SK-N-SH (cell line): ENCODE measurements around the gene CDH13.

Experiments
- CTCF ChIP-seq: fragments of 200-600 bp; sonication (generic); IDR thresholded peaks from 2 replicates; pipeline ENCODE4 v1.6.1; 2017; ENCODE audit warnings: antibody characterized with exemption, mild to moderate bottlenecking, moderate library complexity
- POLR2AphosphoS5 ChIP-seq: IDR thresholded peaks from 2 replicates; pipeline ENCODE4 v1.6.1; 2012; ENCODE audit warnings: low read depth, low read length
- TEAD4 ChIP-seq: IDR thresholded peaks from 2 replicates; pipeline ENCODE4 v1.4.0; 2012; ENCODE audit warnings: mild to moderate bottlenecking, borderline replicate concordance; ENCODE audit not compliant: insufficient read depth

GRCh38 chr16:83138512-83138911 lies 511.7 kb downstream of the CDH13 start:
- TF ChIP-seq CTCF (no peak), TEAD4 (no peak), POLR2AphosphoS5 (no peak)
